SK-N-SH treated with all-trans-retinoic acid at 6 μM for 48 hours (cell line): ENCODE results near the gene BLOC1S4.

Source experiments
- ATAC-seq: fragments of 200-7000 bp; cut with Tn5 transposase; 3 replicates; pipeline ENCODE4 v1.9.1; 2020; ENCODE audit warnings: mild to moderate bottlenecking, moderate library complexity
- ARNTL ChIP-seq: fragments of 450-650 bp; formaldehyde crosslinking; IDR thresholded peaks from 2 replicates; pipeline ENCODE4 v1.5.0; 2020; ENCODE audit warnings: low read depth, mild to moderate bottlenecking, moderate library complexity, borderline replicate concordance
- BACH2 ChIP-seq: fragments of 250-450 bp; sonication (Bioruptor Pico); IDR thresholded peaks from 2 replicates; pipeline ENCODE4 v1.9.0; 2021; ENCODE audit warnings: mild to moderate bottlenecking, borderline replicate concordance
- CREB5 ChIP-seq: fragments of 250-450 bp; sonication (Bioruptor Pico); IDR thresholded peaks from 2 replicates; pipeline ENCODE4 v1.5.1; 2020; ENCODE audit warnings: low read depth, mild to moderate bottlenecking, moderate library complexity
- CSRNP3 ChIP-seq: fragments of 250-450 bp; sonication (Bioruptor Pico); IDR thresholded peaks from 2 replicates; pipeline ENCODE4 v1.5.1; 2021; ENCODE audit warnings: mild to moderate bottlenecking, moderate library complexity
- ESRRG ChIP-seq: fragments of 250-450 bp; sonication (Bioruptor Pico); IDR thresholded peaks from 2 replicates; pipeline ENCODE4 v1.6.1; 2021; ENCODE audit warnings: mild to moderate bottlenecking
- GLIS3 ChIP-seq: fragments of 250-450 bp; sonication (Bioruptor Pico); IDR thresholded peaks from 2 replicates; pipeline ENCODE4 v1.5.0; 2020; ENCODE audit warnings: mild to moderate bottlenecking, moderate library complexity
- ISL1 ChIP-seq: fragments of 250-450 bp; sonication (Bioruptor Pico); IDR thresholded peaks from 2 replicates; pipeline ENCODE4 v2.1.2; 2022; ENCODE audit warnings: mild to moderate bottlenecking, moderate library complexity
- PATZ1 ChIP-seq: fragments of 250-450 bp; sonication (Bioruptor Pico); IDR thresholded peaks from 2 replicates; pipeline ENCODE4 v1.8.0; 2020; ENCODE audit warnings: mild to moderate bottlenecking, moderate library complexity, borderline replicate concordance
- POU6F1 ChIP-seq: fragments of 250-450 bp; sonication (Bioruptor Pico); IDR thresholded peaks from 2 replicates; pipeline ENCODE4 v1.8.0; 2021; ENCODE audit warnings: low read depth, mild to moderate bottlenecking, moderate library complexity, borderline replicate concordance
- PPARA ChIP-seq: fragments of 250-450 bp; sonication (Bioruptor Pico); IDR thresholded peaks from 2 replicates; pipeline ENCODE4 v1.5.0; 2020; ENCODE audit warnings: mild to moderate bottlenecking, borderline replicate concordance
- RARB ChIP-seq: fragments of 250-450 bp; sonication (Bioruptor Pico); IDR thresholded peaks from 2 replicates; pipeline ENCODE4 v1.8.0; 2021; ENCODE audit warnings: mild to moderate bottlenecking, moderate library complexity
- TCF4 ChIP-seq: fragments of 250-450 bp; sonication (Bioruptor Pico); IDR thresholded peaks from 2 replicates; pipeline ENCODE4 v1.8.0; 2021; ENCODE audit warnings: mild to moderate bottlenecking, moderate library complexity, borderline replicate concordance
- ZFP3 ChIP-seq: fragments of 250-450 bp; sonication (Bioruptor Pico); IDR thresholded peaks from 2 replicates; pipeline ENCODE4 v1.5.0; 2020; ENCODE audit warnings: mild to moderate bottlenecking, moderate library complexity
- ZFP30 ChIP-seq: fragments of 450-650 bp; formaldehyde crosslinking; IDR thresholded peaks from 2 replicates; pipeline ENCODE4 v1.5.0; 2022; ENCODE audit warnings: mild to moderate bottlenecking, moderate library complexity
- ZNF565 ChIP-seq: fragments of 450-650 bp; formaldehyde crosslinking; conservative IDR thresholded peaks from 2 replicates; pipeline ENCODE4 v1.5.0; 2020; ENCODE audit warnings: low read depth, mild to moderate bottlenecking, moderate library complexity
- ZNF70 ChIP-seq: fragments of 450-650 bp; formaldehyde crosslinking; IDR thresholded peaks from 2 replicates; pipeline ENCODE4 v1.5.0; 2020; ENCODE audit warnings: mild to moderate bottlenecking, moderate library complexity

BLOC1S4 gene

GRCh38 chr4:6722891-6723290 lies 6.9 kb downstream of the BLOC1S4 start:
- no peak for ATAC-seq
- TF ChIP-seq ZNF565 (no peak), PATZ1 (CRISPR knock-in tag) (no peak), ZFP30 (CRISPR knock-in tag) (no peak), RARB (no peak), ISL1 (no peak), CSRNP3 (CRISPR knock-in tag) (no peak), POU6F1 (CRISPR knock-in tag) (no peak), ZFP3 (CRISPR knock-in tag) (no peak)

- no peak for ATAC-seq
- TF ChIP-seq ZFP30 (CRISPR knock-in tag) (no peak), ISL1 (no peak), CSRNP3 (CRISPR knock-in tag) (no peak), CREB5 (CRISPR knock-in tag) (no peak), ZNF70 (CRISPR knock-in tag) (no peak), ZNF565 (no peak), ESRRG (CRISPR knock-in tag) (no peak), GLIS3 (CRISPR knock-in tag) (no peak), RARB (no peak), PATZ1 (CRISPR knock-in tag) (no peak), BACH2 (CRISPR knock-in tag) (no peak), TCF4 (CRISPR knock-in tag) (no peak), POU6F1 (CRISPR knock-in tag) (no peak), ZFP3 (CRISPR knock-in tag) (no peak), PPARA (CRISPR knock-in tag) (no peak)
These were observed 7.9 kb downstream of the BLOC1S4 start for GRCh38 chr4:6723851-6724250.

GRCh38 chr4:6724421-6725111 lies 8.6 kb downstream of the BLOC1S4 start:
- ATAC-seq: no peak
- TF ChIP-seq ZNF70 (CRISPR knock-in tag): no peak
- TF ChIP-seq ZFP3 (CRISPR knock-in tag): no peak
- TF ChIP-seq RARB: no peak
- no peak for TF ChIP-seq ZFP30 (CRISPR knock-in tag)
- TF ChIP-seq ZNF565: no peak
- TF ChIP-seq ARNTL (CRISPR knock-in tag): no peak
- no peak for TF ChIP-seq TCF4 (CRISPR knock-in tag)
- no peak for TF ChIP-seq GLIS3 (CRISPR knock-in tag)
- TF ChIP-seq CREB5 (CRISPR knock-in tag): no peak
- no peak for TF ChIP-seq BACH2 (CRISPR knock-in tag)
- no peak for TF ChIP-seq ISL1
- no peak for TF ChIP-seq POU6F1 (CRISPR knock-in tag)
